ENCODE measurements around the gene SLC7A7. TPM values are rescaled to one million over a fixed set of nuclear protein-coding genes. Genes with fewer than 3 reads are reported as not detected.

Gene SLC7A7
- total RNA-seq, 1 donor from 2014 or later, result 8.3 TPM

GRCh38 chr14:22752422-22752821, 62.8 kb downstream of the SLC7A7 start:
- H3K9me3 Mint-ChIP-seq, result no peaks in the 10 kb centered on the region
- H3K27ac Mint-ChIP-seq, result no peak overlapping the region
- peaks cover 9% of the 10 kb centered on the region for H3K27me3 Mint-ChIP-seq (ENCODE audit: low read depth)
- H3K4me3 Mint-ChIP-seq, result no peak overlapping the region
- no peak for TF ChIP-seq CTCF (IDR thresholded peaks at IDR 0.05; ENCODE audit: unreplicated experiment)
- peaks cover 4% of the 10 kb centered on the region for H3K4me1 Mint-ChIP-seq
- no peaks in the 10 kb centered on the region for H3K36me3 Mint-ChIP-seq
- DNase-seq (ENCODE audit: low spot score in 2 of 2, unreplicated experiment in 2 of 2), result no peak

- Mint-ChIP-seq H3K27ac (no peak overlapping the region), H3K36me3 (no peaks in the 10 kb centered on the region), H3K4me3 (no peak overlapping the region), H3K4me1 (peaks cover 4% of the 10 kb centered on the region), H3K27me3 (ENCODE audit: low read depth) (peaks cover 9% of the 10 kb centered on the region), H3K9me3 (no peaks in the 10 kb centered on the region)
- no peak for DNase-seq (ENCODE audit: low spot score in 2 of 2, unreplicated experiment in 2 of 2)
- no peak for TF ChIP-seq CTCF (IDR thresholded peaks at IDR 0.05; ENCODE audit: unreplicated experiment)
Measured at GRCh38 chr14:22748631-22749068, 66.6 kb downstream of the SLC7A7 start.

GRCh38 chr14:22748206-22748605, 67.0 kb downstream of the SLC7A7 start:
- H3K27ac Mint-ChIP-seq, result no peak overlapping the region
- no peak for TF ChIP-seq CTCF (IDR thresholded peaks at IDR 0.05; ENCODE audit: unreplicated experiment)
- H3K9me3 Mint-ChIP-seq, result no peaks in the 10 kb centered on the region

GRCh38 chr14:22747769-22748168, 67.5 kb downstream of the SLC7A7 start:
- no peak overlapping the region for H3K4me3 Mint-ChIP-seq
- peaks cover 10% of the 10 kb centered on the region for H3K27me3 Mint-ChIP-seq (ENCODE audit: low read depth)
- peaks cover 4% of the 10 kb centered on the region for H3K4me1 Mint-ChIP-seq
- no peak for DNase-seq (ENCODE audit: low spot score in 2 of 2, unreplicated experiment in 2 of 2)
- no peaks in the 10 kb centered on the region for H3K36me3 Mint-ChIP-seq
- no peak for TF ChIP-seq CTCF (IDR thresholded peaks at IDR 0.05; ENCODE audit: unreplicated experiment)
- no peaks in the 10 kb centered on the region for H3K9me3 Mint-ChIP-seq
- H3K27ac Mint-ChIP-seq, result no peak overlapping the region

More at GRCh38 chr14:22748206-22748605, 67.0 kb downstream of the SLC7A7 start:
- H3K27me3 Mint-ChIP-seq (ENCODE audit: low read depth), result peaks cover 9% of the 10 kb centered on the region
- H3K36me3 Mint-ChIP-seq, result no peaks in the 10 kb centered on the region
- no peak for DNase-seq (ENCODE audit: low spot score in 2 of 2, unreplicated experiment in 2 of 2)
- H3K4me1 Mint-ChIP-seq, result peaks cover 4% of the 10 kb centered on the region
- H3K4me3 Mint-ChIP-seq, result no peak overlapping the region

- H3K27ac Mint-ChIP-seq, result no peak overlapping the region
- H3K4me3 Mint-ChIP-seq, result no peak overlapping the region
- TF ChIP-seq CTCF (IDR thresholded peaks at IDR 0.05; ENCODE audit: unreplicated experiment), result no peak
Measured at GRCh38 chr14:22740020-22740419, 75.2 kb downstream of the SLC7A7 start.

GRCh38 chr14:22739423-22739822, 75.8 kb downstream of the SLC7A7 start:
- Mint-ChIP-seq H3K27ac (no peak overlapping the region), H3K27me3 (ENCODE audit: low read depth) (peaks cover 4% of the 10 kb centered on the region), H3K36me3 (no peaks in the 10 kb centered on the region), H3K4me1 (no peaks in the 10 kb centered on the region), H3K9me3 (peaks cover 3% of the 10 kb centered on the region), H3K4me3 (no peak overlapping the region)
- TF ChIP-seq CTCF (IDR thresholded peaks at IDR 0.05; ENCODE audit: unreplicated experiment), result no peak
- no peak for DNase-seq (ENCODE audit: low spot score in 2 of 2, unreplicated experiment in 2 of 2)

More at GRCh38 chr14:22740020-22740419, 75.2 kb downstream of the SLC7A7 start:
- DNase-seq (ENCODE audit: low spot score in 2 of 2, unreplicated experiment in 2 of 2), result no peak
- no peaks in the 10 kb centered on the region for H3K36me3 Mint-ChIP-seq
- peaks cover 3% of the 10 kb centered on the region for H3K9me3 Mint-ChIP-seq
- no peaks in the 10 kb centered on the region for H3K4me1 Mint-ChIP-seq
- H3K27me3 Mint-ChIP-seq (ENCODE audit: low read depth), result peaks cover 4% of the 10 kb centered on the region
